ENCODE data around the gene BCORL1. TPM values are rescaled to one million over a fixed set of nuclear protein-coding genes. Genes with fewer than 3 reads are reported as not detected.

BCORL1 gene
- polyA plus RNA-seq, 3 donors from 2014 or later = 0.59 to 2.8 TPM; not detected in 1

DNA sequence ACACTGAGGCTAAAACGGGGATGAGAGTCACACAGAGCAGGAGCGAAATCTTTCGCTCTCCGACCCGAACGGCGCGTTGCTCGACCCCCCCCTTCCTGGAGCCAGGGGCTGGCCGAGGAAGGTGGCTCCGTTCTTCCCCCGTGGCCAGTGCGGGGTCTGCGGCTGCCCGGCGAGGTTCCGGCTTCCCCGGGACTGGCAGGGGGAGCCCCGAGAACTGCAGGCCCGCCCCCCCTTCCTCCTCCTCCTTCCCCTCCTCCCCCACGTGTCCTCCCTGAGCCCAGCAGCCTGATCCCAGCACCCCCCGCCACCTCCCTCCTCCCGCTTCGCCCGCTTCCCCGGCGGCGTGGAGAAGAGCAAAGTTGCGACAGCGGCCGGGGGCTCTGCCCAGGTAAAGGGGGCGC is 2.4 kb upstream of the BCORL1 start:
- H3K9me3 Mint-ChIP-seq = no peaks in the 10 kb centered on the region
- H3K27me3 Mint-ChIP-seq (ENCODE audit: low read depth in 3 of 3) = peaks cover 0 to 3% (median 2%) of the 10 kb centered on the region in 3 donors
- no peak overlapping the region for H3K27ac Mint-ChIP-seq
- peak; percentile 35 to 42 (median 39) for DNase-seq
- H3K4me3 Mint-ChIP-seq = peak overlapping the region in 3 of 5 donors; percentile 35 to 69 (median 38)
- no peaks in the 10 kb centered on the region for H3K36me3 Mint-ChIP-seq
- H3K4me1 Mint-ChIP-seq = peaks cover 12 to 20% of the 10 kb centered on the region in 2 donors

DNA sequence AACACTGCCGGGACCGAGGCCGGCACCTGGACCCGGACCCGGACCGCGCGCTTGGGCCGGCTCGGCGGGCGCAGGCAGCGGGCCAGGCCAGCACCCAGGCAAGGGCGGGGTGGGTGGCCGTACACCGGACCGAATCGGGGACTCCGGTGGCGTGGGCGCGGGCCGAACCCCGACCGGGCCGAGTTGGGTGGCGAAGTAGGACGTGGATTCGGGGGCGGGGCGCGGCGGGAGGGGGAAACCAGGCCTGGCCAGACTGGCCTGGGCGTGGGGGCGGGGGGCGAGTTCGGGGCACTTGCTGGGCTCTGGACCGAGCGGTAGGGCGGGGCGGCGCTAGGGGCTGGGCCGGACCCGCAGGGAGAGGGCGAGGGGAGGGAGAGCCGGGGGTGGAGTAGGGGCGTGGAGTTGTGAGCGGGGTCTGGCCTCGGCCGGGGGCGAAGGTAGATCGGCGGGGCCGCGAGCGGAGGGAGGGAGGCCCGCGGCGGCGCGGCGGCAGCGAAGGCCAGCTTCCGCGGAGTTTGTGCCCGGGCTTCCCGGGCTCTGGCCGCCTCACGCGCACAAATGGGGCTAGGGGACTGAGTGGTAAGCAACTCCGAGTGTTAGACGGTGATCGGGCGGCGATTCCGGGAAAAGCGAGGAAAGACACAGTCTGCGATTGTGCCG is 1.8 kb upstream of the BCORL1 start:
- Mint-ChIP-seq H3K36me3 (no peaks in the 10 kb centered on the region), H3K4me3 (no peak overlapping the region), H3K9me3 (no peaks in the 10 kb centered on the region), H3K27ac (no peak overlapping the region), H3K4me1 (peaks cover 16 to 21% of the 10 kb centered on the region in 2 donors), H3K27me3 (ENCODE audit: low read depth in 3 of 3) (peaks cover 0 to 4% (median 3%) of the 10 kb centered on the region in 3 donors)
- peak in 1 of 3 donors; percentile 14 for DNase-seq

DNA sequence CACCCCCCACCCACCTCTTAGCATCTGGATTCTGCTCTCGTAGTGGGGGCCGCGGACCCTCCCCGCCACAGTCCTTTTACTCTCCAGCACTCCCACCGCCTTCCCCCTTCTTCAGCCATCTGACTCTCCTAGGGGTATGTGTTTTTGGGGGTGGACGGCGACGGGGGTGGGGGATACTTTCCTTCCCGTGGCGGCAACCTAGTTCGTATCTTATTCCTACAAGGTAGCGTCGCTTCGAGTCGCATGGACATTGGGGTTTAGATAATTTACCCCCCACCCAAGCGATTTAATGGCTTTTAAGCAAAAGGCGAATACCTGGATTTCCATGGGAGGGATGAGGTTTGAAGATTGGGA is 1.3 kb upstream of the BCORL1 start:
- no peak overlapping the region for H3K4me3 Mint-ChIP-seq
- H3K9me3 Mint-ChIP-seq = no peaks in the 10 kb centered on the region
- no peaks in the 10 kb centered on the region for H3K36me3 Mint-ChIP-seq
- DNase-seq = no peak
- H3K27me3 Mint-ChIP-seq (ENCODE audit: low read depth in 3 of 3) = peaks cover 0 to 4% (median 3%) of the 10 kb centered on the region in 3 donors
- H3K4me1 Mint-ChIP-seq = peaks cover 16 to 21% of the 10 kb centered on the region in 2 donors
- no peak overlapping the region for H3K27ac Mint-ChIP-seq

DNA sequence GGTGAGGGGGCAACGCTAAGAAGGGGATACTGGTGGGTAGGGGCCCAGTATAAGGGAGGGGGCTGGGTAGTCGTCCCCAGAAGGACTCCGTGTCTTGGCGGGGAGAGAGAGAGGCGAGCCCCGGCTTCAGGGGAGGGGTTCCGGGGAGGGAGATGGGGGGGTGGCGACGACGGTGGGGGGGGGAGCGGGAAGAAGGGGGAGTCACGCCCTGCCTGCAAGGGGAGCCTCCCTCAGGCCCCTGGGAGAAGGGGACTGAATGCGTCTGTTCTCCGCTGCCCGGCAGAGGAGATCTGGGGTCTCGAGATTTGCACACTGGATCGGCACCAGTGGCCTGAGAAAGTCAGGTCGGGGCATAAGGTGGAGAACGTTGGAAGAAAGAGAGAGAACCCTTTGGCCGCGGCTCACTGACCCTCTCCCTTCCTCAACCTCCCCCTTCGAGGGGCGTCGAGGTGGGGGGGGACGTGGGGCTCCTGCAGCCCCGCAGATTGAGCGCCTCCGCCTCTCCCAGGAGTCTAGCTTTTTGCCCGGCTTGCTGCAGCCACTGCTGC is 609 bp upstream of the BCORL1 start:
- no peak for DNase-seq
- peak overlapping the region in 1 of 6 donors; percentile 80 for H3K27ac Mint-ChIP-seq
- no peak overlapping the region for H3K4me3 Mint-ChIP-seq

DNA sequence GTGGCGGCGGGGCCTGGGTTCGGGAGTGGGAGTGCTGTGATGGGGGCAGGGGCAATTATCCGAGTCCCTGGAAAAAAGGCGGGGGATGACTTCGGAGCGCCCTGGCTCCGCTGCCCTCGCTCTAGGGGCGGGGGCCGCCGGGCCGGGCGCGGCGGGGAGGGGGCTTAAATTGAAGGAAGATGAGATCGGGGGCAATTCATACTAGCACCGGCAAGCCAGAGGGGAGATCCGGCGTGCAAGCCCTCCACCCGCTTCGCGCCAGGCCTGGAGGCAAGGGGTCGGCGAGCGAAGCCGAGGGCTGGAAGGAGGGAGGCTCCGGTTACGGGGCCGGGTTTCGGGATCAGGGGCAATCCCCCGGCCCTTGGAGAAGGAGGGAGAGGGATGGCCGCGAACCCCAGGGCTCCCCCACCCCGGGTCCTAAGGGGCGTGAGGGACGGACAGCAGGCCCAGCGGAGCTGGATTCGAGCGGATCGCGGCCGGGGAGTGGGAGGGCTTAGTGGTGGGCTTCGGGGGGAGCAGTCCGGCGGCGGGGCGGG is 1.2 kb downstream of the BCORL1 start:
- H3K9me3 Mint-ChIP-seq = no peaks in the 10 kb centered on the region
- H3K27me3 Mint-ChIP-seq (ENCODE audit: low read depth in 3 of 3) = peaks cover 0 to 4% (median 0%) of the 10 kb centered on the region in 3 donors
- H3K27ac Mint-ChIP-seq = no peak overlapping the region
- no peak overlapping the region for H3K4me3 Mint-ChIP-seq
- no peaks in the 10 kb centered on the region for H3K36me3 Mint-ChIP-seq
- peaks cover 10 to 17% of the 10 kb centered on the region in 2 donors for H3K4me1 Mint-ChIP-seq
- DNase-seq = no peak

More for the DNA sequence above, 609 bp upstream of the BCORL1 start:
- Mint-ChIP-seq H3K9me3 (no peaks in the 10 kb centered on the region), H3K27me3 (ENCODE audit: low read depth in 3 of 3) (peaks cover 0 to 4% (median 3%) of the 10 kb centered on the region in 3 donors), H3K4me1 (peaks cover 16 to 21% of the 10 kb centered on the region in 2 donors), H3K36me3 (no peaks in the 10 kb centered on the region)

DNA sequence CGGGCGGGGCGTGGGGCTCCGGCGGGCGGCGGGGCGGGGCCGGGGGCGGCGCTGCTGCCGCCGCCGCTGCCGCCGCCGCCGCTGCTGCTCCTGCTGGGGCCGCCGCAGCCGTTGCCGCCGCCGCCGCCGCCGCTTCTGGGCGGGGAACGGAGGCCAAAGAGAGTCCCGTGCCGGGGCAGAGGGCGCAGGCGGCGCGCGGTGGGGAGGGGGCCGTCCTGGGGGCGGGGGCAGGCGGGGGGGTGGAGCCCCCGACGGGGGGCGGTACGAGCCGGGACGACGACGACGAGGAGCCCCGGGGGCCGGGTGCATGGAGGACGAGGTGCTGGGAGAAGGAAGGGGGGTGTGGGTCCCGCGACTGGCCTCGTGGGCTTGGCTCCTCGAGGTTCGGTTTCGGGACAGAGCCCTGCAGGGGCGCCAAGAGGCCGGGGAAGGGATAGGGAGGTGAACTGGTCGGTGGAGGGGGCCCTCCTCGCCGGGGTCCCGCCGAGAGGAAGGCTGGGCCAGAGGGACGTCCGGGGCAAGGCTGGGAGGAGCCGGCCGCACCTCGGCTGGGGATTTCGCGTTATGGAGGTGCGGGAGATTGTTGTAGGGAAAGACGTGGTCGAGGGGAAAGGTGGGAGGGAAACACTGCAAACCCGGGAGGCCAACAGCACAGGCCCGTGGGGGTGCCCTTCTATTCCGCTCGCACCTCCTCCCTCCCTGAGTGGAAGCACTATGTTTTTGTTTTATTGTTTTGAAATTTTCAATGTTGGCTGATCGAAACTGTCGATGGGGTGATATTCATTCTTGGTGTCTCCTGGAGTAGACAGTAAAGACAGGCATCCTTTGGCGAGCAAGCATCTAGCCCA is 1.9 kb downstream of the BCORL1 start:
- DNase-seq = peak; percentile 17 to 25 (median 22)
- peaks cover 10 to 16% of the 10 kb centered on the region in 2 donors for H3K4me1 Mint-ChIP-seq
- H3K9me3 Mint-ChIP-seq = no peaks in the 10 kb centered on the region
- peak overlapping the region in 3 of 6 donors; percentile 12 to 59 (median 27) for H3K27ac Mint-ChIP-seq
- peaks cover 0 to 4% (median 0%) of the 10 kb centered on the region in 3 donors for H3K27me3 Mint-ChIP-seq (ENCODE audit: low read depth in 3 of 3)
- no peaks in the 10 kb centered on the region for H3K36me3 Mint-ChIP-seq
- peak overlapping the region; percentile 80 to 83 (median 81) for H3K4me3 Mint-ChIP-seq

DNA sequence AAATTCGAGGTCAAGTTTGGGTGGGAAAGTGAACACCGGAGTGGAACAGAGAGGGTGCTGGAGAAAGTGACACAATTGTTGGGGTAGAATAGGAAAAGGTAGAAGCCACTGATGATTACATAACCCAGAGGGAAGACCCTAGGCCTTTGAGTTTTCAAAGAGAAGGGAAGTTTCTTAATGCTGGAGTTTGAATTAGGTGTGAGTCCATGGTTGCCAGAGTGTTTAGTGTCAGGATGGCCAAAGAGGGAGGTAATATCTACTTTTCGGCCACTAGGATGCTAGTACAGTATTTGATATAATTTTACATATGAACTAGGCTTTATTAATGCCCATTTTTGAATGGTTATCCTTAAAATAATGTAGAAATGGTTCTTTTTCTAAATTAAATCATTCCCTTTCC is 5.4 kb downstream of the BCORL1 start:
- Mint-ChIP-seq H3K9me3 (no peaks in the 10 kb centered on the region), H3K36me3 (no peaks in the 10 kb centered on the region), H3K27ac (peak overlapping the region in 1 of 6 donors; percentile 9), H3K4me3 (no peak overlapping the region), H3K27me3 (ENCODE audit: low read depth in 3 of 3) (peaks cover 0 to 4% (median 0%) of the 10 kb centered on the region in 3 donors), H3K4me1 (peaks cover 8 to 10% of the 10 kb centered on the region in 2 donors)
- no peak for DNase-seq

DNA sequence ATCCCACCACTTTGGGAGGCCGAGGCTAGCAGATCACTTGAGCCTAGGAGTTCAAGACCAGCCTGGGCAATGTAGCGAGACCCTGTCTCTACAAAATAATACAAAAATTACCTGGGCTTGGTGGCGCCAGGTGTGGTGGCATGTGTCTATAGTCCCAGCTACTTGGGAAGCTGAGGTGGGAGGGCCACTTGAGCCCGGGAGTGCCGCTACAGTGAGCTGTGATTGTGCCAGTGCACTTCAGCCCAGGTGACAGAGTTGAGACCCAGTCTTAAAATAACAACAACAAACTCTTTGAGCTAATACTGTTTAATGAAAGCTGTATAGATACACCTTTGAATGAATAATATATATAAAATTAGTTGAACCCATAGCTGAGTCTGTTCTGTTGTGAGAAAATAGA is 9.7 kb downstream of the BCORL1 start:
- Mint-ChIP-seq H3K9me3 (no peaks in the 10 kb centered on the region), H3K27ac (no peak overlapping the region), H3K4me3 (no peak overlapping the region), H3K27me3 (ENCODE audit: low read depth in 3 of 3) (peaks cover 0 to 1% (median 0%) of the 10 kb centered on the region in 3 donors), H3K36me3 (no peaks in the 10 kb centered on the region), H3K4me1 (no peaks in the 10 kb centered on the region)
- DNase-seq = no peak

DNA sequence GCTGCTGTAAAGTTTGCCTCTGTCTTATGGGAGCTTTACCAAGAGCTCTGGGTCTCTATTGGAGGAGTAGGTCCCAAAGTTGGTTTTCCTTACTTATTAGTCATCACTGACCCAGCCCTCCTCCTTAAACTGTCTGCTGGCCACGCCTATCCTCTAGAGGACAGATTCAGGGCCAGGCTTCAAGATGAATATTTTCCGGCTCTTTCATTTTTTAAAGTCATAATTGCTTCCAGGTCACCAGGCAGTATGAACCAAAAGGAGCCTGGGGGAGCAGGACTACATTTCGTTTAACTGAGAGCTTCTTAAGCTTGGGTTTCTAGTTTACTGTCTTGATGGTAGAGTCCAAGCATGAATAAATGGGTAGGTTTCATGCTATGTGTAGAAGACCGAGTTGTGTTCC is 13.7 kb downstream of the BCORL1 start:
- Mint-ChIP-seq H3K36me3 (no peaks in the 10 kb centered on the region), H3K27ac (no peak overlapping the region)

DNA sequence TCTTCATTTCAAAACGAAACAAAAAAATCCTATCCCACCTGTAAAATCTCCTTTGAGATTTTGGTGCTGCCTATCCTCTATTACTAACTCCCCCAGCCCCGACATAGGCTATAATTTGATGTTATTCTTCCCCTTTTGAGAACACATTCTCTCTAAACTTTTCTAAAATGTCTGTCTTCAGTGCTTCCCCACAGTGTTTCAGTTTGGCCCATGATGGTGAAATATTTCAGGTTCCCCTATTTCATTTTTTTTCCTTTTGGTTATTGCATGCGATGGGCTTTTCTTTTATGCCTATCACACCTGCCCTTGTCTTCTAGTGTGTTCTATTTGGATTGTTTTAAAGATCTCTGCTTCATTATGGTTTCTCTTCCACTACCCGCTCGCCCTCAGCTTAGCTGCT is 14.7 kb downstream of the BCORL1 start:
- H3K36me3 Mint-ChIP-seq = no peaks in the 10 kb centered on the region
- no peaks in the 10 kb centered on the region for H3K9me3 Mint-ChIP-seq
- H3K27ac Mint-ChIP-seq = no peak overlapping the region
- DNase-seq = no peak
- peaks cover 0 to 3% of the 10 kb centered on the region in 2 donors for H3K4me1 Mint-ChIP-seq
- H3K4me3 Mint-ChIP-seq = no peak overlapping the region
- peaks cover 0 to 3% (median 1%) of the 10 kb centered on the region in 3 donors for H3K27me3 Mint-ChIP-seq (ENCODE audit: low read depth in 3 of 3)

More for the DNA sequence above, 13.7 kb downstream of the BCORL1 start:
- DNase-seq = no peak
- H3K4me1 Mint-ChIP-seq = no peaks in the 10 kb centered on the region
- peaks cover 0 to 1% (median 0%) of the 10 kb centered on the region in 3 donors for H3K27me3 Mint-ChIP-seq (ENCODE audit: low read depth in 3 of 3)
- no peaks in the 10 kb centered on the region for H3K9me3 Mint-ChIP-seq
- no peak overlapping the region for H3K4me3 Mint-ChIP-seq

DNA sequence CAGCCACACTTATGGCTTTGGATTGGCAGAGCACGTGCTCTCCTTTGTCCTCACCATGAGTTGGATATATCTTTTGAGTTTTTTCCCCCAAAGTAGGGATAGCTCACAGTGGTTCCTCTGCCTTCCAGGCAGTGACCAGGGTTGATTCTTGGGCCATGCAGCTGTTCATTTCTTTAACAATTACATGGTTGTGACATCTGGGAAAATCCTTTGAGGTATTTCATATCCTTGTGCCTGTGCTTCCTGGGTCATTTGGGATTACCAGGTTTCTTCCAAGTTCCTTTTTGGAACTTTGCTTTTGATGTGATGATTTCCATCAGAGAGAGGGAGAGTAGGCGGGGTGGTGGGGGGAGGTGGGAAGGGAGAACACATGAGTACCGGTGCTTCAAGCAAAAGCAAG is 15.6 kb downstream of the BCORL1 start:
- Mint-ChIP-seq H3K27ac (no peak overlapping the region), H3K4me3 (no peak overlapping the region), H3K36me3 (no peaks in the 10 kb centered on the region), H3K9me3 (no peaks in the 10 kb centered on the region), H3K27me3 (ENCODE audit: low read depth in 3 of 3) (peaks cover 0 to 3% (median 1%) of the 10 kb centered on the region in 3 donors), H3K4me1 (peaks cover 0 to 3% of the 10 kb centered on the region in 2 donors)
- no peak for DNase-seq

DNA sequence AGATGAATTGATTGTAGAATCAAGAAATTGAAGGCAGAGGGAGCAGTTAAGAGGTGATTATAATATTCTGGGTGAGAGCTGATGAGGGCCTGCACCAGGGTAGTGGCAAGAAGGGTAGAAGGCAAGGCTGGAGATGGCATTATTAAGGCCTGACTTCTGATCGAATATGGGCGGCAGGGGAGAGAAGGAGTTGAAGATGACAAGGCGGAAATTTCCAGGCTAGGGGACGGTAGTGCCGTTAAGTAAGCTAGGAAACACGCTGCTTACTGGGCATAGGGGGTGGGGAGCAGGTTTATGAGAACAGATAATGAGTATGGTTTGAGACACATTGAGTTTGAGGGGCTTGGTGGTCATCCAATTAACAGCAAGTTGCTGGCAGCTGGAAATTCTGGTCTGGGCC is 19.5 kb downstream of the BCORL1 start:
- Mint-ChIP-seq H3K4me3 (no peak overlapping the region), H3K27ac (no peak overlapping the region), H3K27me3 (ENCODE audit: low read depth in 3 of 3) (peaks cover 0 to 3% (median 2%) of the 10 kb centered on the region in 3 donors), H3K36me3 (peaks cover 0 to 4% (median 3%) of the 10 kb centered on the region in 3 donors), H3K9me3 (no peaks in the 10 kb centered on the region), H3K4me1 (peaks cover 0 to 3% of the 10 kb centered on the region in 2 donors)
- DNase-seq = no peak

DNA sequence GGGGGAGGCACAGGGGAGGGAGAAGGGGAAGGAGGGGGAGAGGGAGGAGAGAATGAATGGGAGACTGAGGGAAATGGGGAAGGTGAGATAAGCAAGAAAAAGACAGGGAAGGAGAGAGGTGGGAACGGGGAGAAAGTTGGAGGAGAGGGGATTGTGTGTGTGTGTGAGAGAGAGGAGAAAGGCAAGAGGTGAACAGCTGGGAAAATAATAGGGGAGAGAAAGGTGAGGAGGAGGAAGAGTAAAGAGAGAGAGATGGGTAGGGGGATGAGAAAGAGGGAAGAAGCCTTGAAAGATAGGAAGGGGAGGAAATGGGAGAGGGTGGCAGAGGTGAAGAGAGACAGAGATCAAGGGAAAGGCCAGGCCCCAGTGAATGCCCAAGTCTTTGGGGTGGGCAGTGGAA is 20.1 kb downstream of the BCORL1 start:
- Mint-ChIP-seq H3K27ac (no peak overlapping the region), H3K4me3 (no peak overlapping the region), H3K9me3 (no peaks in the 10 kb centered on the region), H3K36me3 (peaks cover 0 to 4% (median 3%) of the 10 kb centered on the region in 3 donors), H3K4me1 (peaks cover 0 to 3% of the 10 kb centered on the region in 2 donors), H3K27me3 (ENCODE audit: low read depth in 3 of 3) (peaks cover 0 to 3% (median 2%) of the 10 kb centered on the region in 3 donors)
- no peak for DNase-seq
